ENCODE measurements around the gene PLEKHB1. TPM values are rescaled to one million over a fixed set of nuclear protein-coding genes. Genes with fewer than 3 reads are reported as not detected.

The PLEKHB1 gene
- polyA plus RNA-seq, 1 donor from 2014 or later, result 0.25 TPM

DNA sequence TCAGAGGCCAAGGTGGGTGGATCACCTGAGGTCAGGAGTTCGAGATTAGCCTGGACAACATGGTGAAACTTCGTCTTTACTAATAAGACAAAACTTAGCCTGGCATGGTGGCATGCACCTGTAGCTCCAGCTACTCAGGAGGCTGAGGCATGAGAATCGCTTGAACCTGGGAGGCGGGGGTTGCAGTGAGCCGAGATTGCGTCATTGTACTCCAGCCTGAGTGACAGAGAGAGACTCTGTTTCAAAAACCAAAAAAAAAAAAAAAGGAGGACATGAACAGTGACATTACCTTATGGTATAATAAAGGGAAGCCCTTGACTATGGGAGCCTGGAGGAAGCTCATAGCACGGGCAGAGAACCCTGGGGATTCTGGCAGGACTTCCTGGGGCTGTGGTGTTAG is 16.5 kb upstream of the PLEKHB1 start:
- TF ChIP-seq SMC3 (conservative IDR thresholded peaks at IDR 0.05; ENCODE audit: poor library complexity) (no peak), MXI1 (conservative IDR thresholded peaks at IDR 0.05; ENCODE audit: poor library complexity, severe bottlenecking) (no peak), POLR2AphosphoS5 (IDR thresholded peaks at IDR 0.05) (no peak), EZH2 (IDR thresholded peaks at IDR 0.05; ENCODE audit: borderline replicate concordance, insufficient read depth, low read length, poor library complexity, severe bottlenecking) (no peak), EP300 (conservative IDR thresholded peaks at IDR 0.05; ENCODE audit: poor library complexity, severe bottlenecking) (no peak)
- TF ChIP-seq, protein P1, sequence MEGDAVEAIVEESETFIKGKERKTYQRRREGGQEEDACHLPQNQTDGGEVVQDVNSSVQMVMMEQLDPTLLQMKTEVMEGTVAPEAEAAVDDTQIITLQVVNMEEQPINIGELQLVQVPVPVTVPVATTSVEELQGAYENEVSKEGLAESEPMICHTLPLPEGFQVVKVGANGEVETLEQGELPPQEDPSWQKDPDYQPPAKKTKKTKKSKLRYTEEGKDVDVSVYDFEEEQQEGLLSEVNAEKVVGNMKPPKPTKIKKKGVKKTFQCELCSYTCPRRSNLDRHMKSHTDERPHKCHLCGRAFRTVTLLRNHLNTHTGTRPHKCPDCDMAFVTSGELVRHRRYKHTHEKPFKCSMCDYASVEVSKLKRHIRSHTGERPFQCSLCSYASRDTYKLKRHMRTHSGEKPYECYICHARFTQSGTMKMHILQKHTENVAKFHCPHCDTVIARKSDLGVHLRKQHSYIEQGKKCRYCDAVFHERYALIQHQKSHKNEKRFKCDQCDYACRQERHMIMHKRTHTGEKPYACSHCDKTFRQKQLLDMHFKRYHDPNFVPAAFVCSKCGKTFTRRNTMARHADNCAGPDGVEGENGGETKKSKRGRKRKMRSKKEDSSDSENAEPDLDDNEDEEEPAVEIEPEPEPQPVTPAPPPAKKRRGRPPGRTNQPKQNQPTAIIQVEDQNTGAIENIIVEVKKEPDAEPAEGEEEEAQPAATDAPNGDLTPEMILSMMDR (IDR thresholded peaks at IDR 0.05; ENCODE audit: poor library complexity, severe bottlenecking), result no peak
- TF ChIP-seq, protein P2, sequence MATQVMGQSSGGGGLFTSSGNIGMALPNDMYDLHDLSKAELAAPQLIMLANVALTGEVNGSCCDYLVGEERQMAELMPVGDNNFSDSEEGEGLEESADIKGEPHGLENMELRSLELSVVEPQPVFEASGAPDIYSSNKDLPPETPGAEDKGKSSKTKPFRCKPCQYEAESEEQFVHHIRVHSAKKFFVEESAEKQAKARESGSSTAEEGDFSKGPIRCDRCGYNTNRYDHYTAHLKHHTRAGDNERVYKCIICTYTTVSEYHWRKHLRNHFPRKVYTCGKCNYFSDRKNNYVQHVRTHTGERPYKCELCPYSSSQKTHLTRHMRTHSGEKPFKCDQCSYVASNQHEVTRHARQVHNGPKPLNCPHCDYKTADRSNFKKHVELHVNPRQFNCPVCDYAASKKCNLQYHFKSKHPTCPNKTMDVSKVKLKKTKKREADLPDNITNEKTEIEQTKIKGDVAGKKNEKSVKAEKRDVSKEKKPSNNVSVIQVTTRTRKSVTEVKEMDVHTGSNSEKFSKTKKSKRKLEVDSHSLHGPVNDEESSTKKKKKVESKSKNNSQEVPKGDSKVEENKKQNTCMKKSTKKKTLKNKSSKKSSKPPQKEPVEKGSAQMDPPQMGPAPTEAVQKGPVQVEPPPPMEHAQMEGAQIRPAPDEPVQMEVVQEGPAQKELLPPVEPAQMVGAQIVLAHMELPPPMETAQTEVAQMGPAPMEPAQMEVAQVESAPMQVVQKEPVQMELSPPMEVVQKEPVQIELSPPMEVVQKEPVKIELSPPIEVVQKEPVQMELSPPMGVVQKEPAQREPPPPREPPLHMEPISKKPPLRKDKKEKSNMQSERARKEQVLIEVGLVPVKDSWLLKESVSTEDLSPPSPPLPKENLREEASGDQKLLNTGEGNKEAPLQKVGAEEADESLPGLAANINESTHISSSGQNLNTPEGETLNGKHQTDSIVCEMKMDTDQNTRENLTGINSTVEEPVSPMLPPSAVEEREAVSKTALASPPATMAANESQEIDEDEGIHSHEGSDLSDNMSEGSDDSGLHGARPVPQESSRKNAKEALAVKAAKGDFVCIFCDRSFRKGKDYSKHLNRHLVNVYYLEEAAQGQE (IDR thresholded peaks at IDR 0.05; ENCODE audit: borderline replicate concordance), result no peak
- Histone ChIP-seq H3K27me3 (ENCODE audit: insufficient read depth, low read depth, low read length) (no peaks in the 10 kb centered on the region), H3K4me2 (ENCODE audit: low read length) (no peak overlapping the region), H2AFZ (ENCODE audit: low read depth, low read length) (no peak overlapping the region), H3K9me3 (ENCODE audit: low read length) (no peaks in the 10 kb centered on the region), H3K36me3 (ENCODE audit: insufficient read depth, low read length) (no peaks in the 10 kb centered on the region), H3F3A (ENCODE audit: insufficient read depth, low read length, poor library complexity, severe bottlenecking) (no peaks in the 10 kb centered on the region), H3K27ac (ENCODE audit: low read length) (no peak overlapping the region), H3K79me2 (replicated peaks; ENCODE audit: insufficient read depth, low read length) (no peaks in the 10 kb centered on the region), H3K4me3 (ENCODE audit: low read length) (no peak overlapping the region), H3K9me2 (ENCODE audit: insufficient read depth, low read length) (no peaks in the 10 kb centered on the region), H4K20me1 (ENCODE audit: insufficient read depth) (no peaks in the 10 kb centered on the region), H3K9ac (ENCODE audit: low read length) (no peak overlapping the region)

DNA sequence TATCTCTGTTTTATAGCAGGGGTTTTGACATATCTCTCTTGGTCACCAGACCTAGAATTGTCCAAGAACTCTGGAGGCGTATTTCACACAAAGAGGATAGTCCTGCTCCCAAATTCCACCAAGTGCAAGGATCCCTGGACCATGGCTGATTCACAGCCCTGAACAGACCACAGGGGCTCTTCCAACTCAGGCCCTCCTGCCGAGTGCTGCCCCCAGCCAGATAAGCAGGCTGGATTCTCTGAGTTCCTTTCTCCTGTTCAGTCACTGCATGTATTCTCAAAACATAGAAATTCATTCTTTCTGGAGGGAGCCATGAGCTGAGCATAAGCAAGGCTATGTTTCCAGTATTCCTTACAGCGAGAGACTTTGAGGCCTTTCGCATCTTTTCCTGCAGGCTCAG is 13.4 kb upstream of the PLEKHB1 start:
- no peaks in the 10 kb centered on the region for H3K9me2 ChIP-seq (ENCODE audit: insufficient read depth, low read length)
- H3F3A ChIP-seq (ENCODE audit: insufficient read depth, low read length, poor library complexity, severe bottlenecking), result no peaks in the 10 kb centered on the region
- no peak overlapping the region for H3K4me2 ChIP-seq (ENCODE audit: low read length)
- TF ChIP-seq EP300 (conservative IDR thresholded peaks at IDR 0.05; ENCODE audit: poor library complexity, severe bottlenecking) (no peak), RAD21 (conservative IDR thresholded peaks at IDR 0.05) (no peak), EZH2 (IDR thresholded peaks at IDR 0.05; ENCODE audit: borderline replicate concordance, insufficient read depth, low read length, poor library complexity, severe bottlenecking) (no peak), POLR2AphosphoS5 (IDR thresholded peaks at IDR 0.05) (no peak), TAF1 (IDR thresholded peaks at IDR 0.05; ENCODE audit: low read depth) (no peak), MXI1 (conservative IDR thresholded peaks at IDR 0.05; ENCODE audit: poor library complexity, severe bottlenecking) (no peak)
- TF ChIP-seq, protein P1 (IDR thresholded peaks at IDR 0.05; ENCODE audit: poor library complexity, severe bottlenecking), result no peak
- TF ChIP-seq, protein P2 (IDR thresholded peaks at IDR 0.05; ENCODE audit: borderline replicate concordance), result no peak
- no peak overlapping the region for H2AFZ ChIP-seq (ENCODE audit: low read depth, low read length)
- H3K9ac ChIP-seq (ENCODE audit: low read length), result no peak overlapping the region
- no peaks in the 10 kb centered on the region for H4K20me1 ChIP-seq (ENCODE audit: insufficient read depth)
- no peaks in the 10 kb centered on the region for H3K79me2 ChIP-seq (replicated peaks; ENCODE audit: insufficient read depth, low read length)
- no peaks in the 10 kb centered on the region for H3K36me3 ChIP-seq (ENCODE audit: insufficient read depth, low read length)
- H3K27ac ChIP-seq (ENCODE audit: low read length), result no peak overlapping the region
- no peak overlapping the region for H3K4me3 ChIP-seq (ENCODE audit: low read length)
- H3K27me3 ChIP-seq (ENCODE audit: insufficient read depth, low read depth, low read length), result no peaks in the 10 kb centered on the region
- no peaks in the 10 kb centered on the region for H3K9me3 ChIP-seq (ENCODE audit: low read length)
